IMR-90 (cell line): ENCODE results near the gene INTS6L. TPM values are rescaled to one million over a fixed set of nuclear protein-coding genes. Genes with fewer than 3 reads are reported as not detected.

Experiments
- ATAC-seq: fragments of 200-7000 bp; cut with Tn5 transposase; 2 replicates; pipeline ENCODE4 v1.9.1; 2020; ENCODE audit warnings: low read depth, mild to moderate bottlenecking, moderate library complexity
- BruUV-seq: library from RNA; stranded (reverse); fragments of 400-500 nt; replicated peaks from 2 replicates; lab custom pipeline; 2021; lab: Mats Ljungman, UMichigan
- CTCF ChIA-PET: fragments of 300-600 bp; formaldehyde crosslinking; extraction: SDS; loops from one replicate; lab custom pipeline; 2021; ENCODE audit warnings: antibody characterized with exemption; lab: Yijun Ruan, JAX
- POLR2A ChIA-PET: fragments of 300-600 bp; sonication (Branson Sonifier 250); formaldehyde crosslinking; loops from one replicate; lab custom pipeline; 2022; ENCODE audit warnings: antibody characterized with exemption; ENCODE audit not compliant: unreplicated experiment; lab: Charles Lee
- DNase-seq: peaks from one replicate; pipeline ENCODE4 v3.0.0; 2013
- H2AFZ ChIP-seq: replicated peaks from 2 replicates; pipeline ENCODE3; 2013; ENCODE audit warnings: low read length, mild to moderate bottlenecking; ENCODE audit not compliant: poor library complexity
- H2AK5ac ChIP-seq: 2 replicates; pipeline ENCODE4 v1.6.1; 2013; ENCODE audit warnings: low read depth, low read length, inconsistent platforms
- H2AK9ac ChIP-seq: replicated peaks from 2 replicates; pipeline ENCODE3; 2013; ENCODE audit warnings: mild to moderate bottlenecking, low read depth, low read length, moderate library complexity; ENCODE audit not compliant: poor library complexity
- H2BK120ac ChIP-seq: 2 replicates; pipeline ENCODE4 v1.6.1; 2013; ENCODE audit warnings: low read depth, low read length, inconsistent platforms
- H2BK15ac ChIP-seq: 3 replicates; pipeline ENCODE4 v1.6.1; 2013; ENCODE audit warnings: low read depth, low read length, inconsistent platforms
- H2BK20ac ChIP-seq: 2 replicates; pipeline ENCODE4 v1.6.1; 2013; ENCODE audit warnings: low read depth, mild to moderate bottlenecking, inconsistent platforms, low read length, moderate library complexity
- H2BK5ac ChIP-seq: 2 replicates; pipeline ENCODE4 v1.6.1; 2013; ENCODE audit warnings: mild to moderate bottlenecking, low read depth, low read length, inconsistent platforms; ENCODE audit not compliant: poor library complexity, severe bottlenecking
- H3K14ac ChIP-seq: replicated peaks from 2 replicates; pipeline ENCODE4 v1.6.1; 2013; ENCODE audit warnings: low read depth, low read length, inconsistent platforms
- H3K18ac ChIP-seq: 2 replicates; pipeline ENCODE4 v1.6.1; 2013; ENCODE audit warnings: low read depth, low read length, control low read depth
- H3K23ac ChIP-seq: 2 replicates; pipeline ENCODE4 v1.6.1; 2013; ENCODE audit warnings: low read depth, low read length, inconsistent platforms
- H3K27ac ChIP-seq: 2 replicates; pipeline ENCODE4 v1.5.1; 2013; ENCODE audit warnings: mild to moderate bottlenecking, control low read depth, low read length; ENCODE audit not compliant: insufficient read depth
- H3K27me3 ChIP-seq: 2 replicates; pipeline ENCODE4 v1.6.1; 2013; ENCODE audit warnings: low read length; ENCODE audit not compliant: control insufficient read depth, insufficient read depth
- H3K36me3 ChIP-seq: 2 replicates; pipeline ENCODE4 v1.6.1; 2013; ENCODE audit warnings: low read length, mixed read lengths; ENCODE audit not compliant: control insufficient read depth, insufficient read depth
- H3K4ac ChIP-seq: 2 replicates; pipeline ENCODE4 v1.6.1; 2013; ENCODE audit warnings: low read depth, low read length, inconsistent platforms
- H3K4me1 ChIP-seq: 2 replicates; pipeline ENCODE4 v1.6.1; 2013; ENCODE audit warnings: low read length, mixed read lengths; ENCODE audit not compliant: control insufficient read depth, insufficient read depth
- H3K4me2 ChIP-seq: 2 replicates; pipeline ENCODE4 v1.6.1; 2013; ENCODE audit warnings: low read depth, mild to moderate bottlenecking, control low read depth, low read length, moderate library complexity
- H3K4me3 ChIP-seq: 2 replicates; pipeline ENCODE4 v1.5.1; 2013; ENCODE audit warnings: low read depth, mild to moderate bottlenecking, control low read depth, low read length, moderate library complexity; ENCODE audit not compliant: insufficient read depth
- H3K56ac ChIP-seq: 2 replicates; pipeline ENCODE4 v1.6.1; 2013; ENCODE audit warnings: low read length, inconsistent platforms; ENCODE audit not compliant: insufficient read depth; ENCODE audit errors: extremely low read depth
- H3K79me1 ChIP-seq, 2 experiments: 2 replicates each; pipeline ENCODE4 v1.6.1; 2013; ENCODE audit warnings: low read length in 2 of 2, inconsistent platforms in 1 of 2, low read depth in 1 of 2
- H3K9ac ChIP-seq: 2 replicates; pipeline ENCODE4 v1.6.1; 2013; ENCODE audit warnings: low read depth, low read length, control low read depth
- H3K9me1 ChIP-seq: 2 replicates; pipeline ENCODE4 v1.6.1; 2013; ENCODE audit warnings: low read length, inconsistent platforms; ENCODE audit not compliant: insufficient read depth
- H3K9me3 ChIP-seq: 2 replicates; pipeline ENCODE4 v1.6.1; 2013; ENCODE audit warnings: low read length; ENCODE audit not compliant: control insufficient read depth, insufficient read depth
- H4K20me1 ChIP-seq: 2 replicates; pipeline ENCODE4 v1.6.1; 2013; ENCODE audit warnings: low read length, inconsistent platforms; ENCODE audit not compliant: insufficient read depth
- H4K5ac ChIP-seq: 2 replicates; pipeline ENCODE4 v1.6.1; 2013; ENCODE audit warnings: mild to moderate bottlenecking, low read depth, low read length, control low read depth
- H4K8ac ChIP-seq, 2 experiments: 2 replicates each; pipeline ENCODE4 v1.6.1; 2013; ENCODE audit warnings: low read depth in 2 of 2, low read length in 2 of 2, control low read depth in 1 of 2, inconsistent platforms in 1 of 2
- H4K91ac ChIP-seq: 2 replicates; pipeline ENCODE4 v1.6.1; 2013; ENCODE audit warnings: low read depth, low read length, inconsistent platforms; ENCODE audit not compliant: insufficient read depth
- CEBPB ChIP-seq: IDR thresholded peaks from 2 replicates; pipeline ENCODE4 v1.6.1; 2012; ENCODE audit warnings: low read depth, low read length, improper control_type of control experiment
- FOS ChIP-seq: fragments of 150-350 bp; IDR thresholded peaks from 2 replicates; pipeline ENCODE4 v1.6.1; 2016; ENCODE audit warnings: low read depth, low read length
- MAZ ChIP-seq: IDR thresholded peaks from 2 replicates; pipeline ENCODE4 v1.6.1; 2012; ENCODE audit warnings: low read depth, mild to moderate bottlenecking, low read length, improper control_type of control experiment, moderate library complexity, borderline replicate concordance
- MXI1 ChIP-seq: IDR thresholded peaks from 2 replicates; pipeline ENCODE4 v1.6.1; 2012; ENCODE audit warnings: low read depth, mild to moderate bottlenecking, low read length, moderate library complexity, borderline replicate concordance
- POLR2A ChIP-seq: IDR thresholded peaks from 2 replicates; pipeline ENCODE4 v1.6.1; 2012; ENCODE audit warnings: mild to moderate bottlenecking, low read depth, low read length
- SMC3 ChIP-seq: fragments of 150-350 bp; IDR thresholded peaks from 2 replicates; pipeline ENCODE4 v1.6.1; 2016; ENCODE audit warnings: low read depth, mild to moderate bottlenecking, antibody characterized with exemption, low read length, moderate library complexity
- USF2 ChIP-seq: fragments of 150-350 bp; IDR thresholded peaks from 2 replicates; pipeline ENCODE4 v1.6.1; 2017; ENCODE audit warnings: mild to moderate bottlenecking, antibody characterized with exemption, low read length, low read depth
- WGBS, 2 experiments: methylation state at CpG; one replicate each; pipeline versions ENCODE4 v1.1.5 to v1.1.7; 2013; ENCODE audit warnings: missing lambda C conversion rate in 2 of 2; ENCODE audit not compliant: insufficient read length in 1 of 2; ENCODE audit errors: extremely low coverage in 2 of 2; 5-methylcytosine and 5-hydroxymethylcytosine counted together
- dilution Hi-C: fragments of 300-500 bp; cut with HindIII; formaldehyde crosslinking; loops from one replicate; pipeline ENCODE4 v1.14.3; 2018; ENCODE audit warnings: low sequenced_read_pairs; ENCODE audit not compliant: unreplicated experiment
- in situ Hi-C: fragments of 300-500 bp; cut with MboI; formaldehyde crosslinking; loops from 3 replicates; pipeline ENCODE4 v1.14.3; 2019; ENCODE audit warnings: low sequenced_read_pairs, inconsistent platforms, mixed read lengths
- intact Hi-C: fragments of 100-400 bp; cut with micrococcal nuclease; formaldehyde crosslinking; loops from 2 replicates; pipeline ENCODE4 v1.10.0; 2022
- polyA plus RNA-seq, 3 experiments: library from polyadenylated mRNA; depleted of rRNA; stranded (reverse); fragments of >200 nt; gene quantifications; 2 replicates each; pipeline ENCODE4 v1.2.3, GENCODE V29; 2012; ENCODE audit warnings: low replicate concordance in 1 of 3
- total RNA-seq: library from RNA; depleted of rRNA; stranded (reverse); fragments of >200 nt; gene quantifications from 2 replicates; pipeline ENCODE4 v1.2.3, GENCODE V29; 2012

INTS6L gene
- total and polyA plus RNA-seq, 2 of the 4 experiments (the other 2 are of a cell fraction): 2.7 to 5.1 TPM

DNA sequence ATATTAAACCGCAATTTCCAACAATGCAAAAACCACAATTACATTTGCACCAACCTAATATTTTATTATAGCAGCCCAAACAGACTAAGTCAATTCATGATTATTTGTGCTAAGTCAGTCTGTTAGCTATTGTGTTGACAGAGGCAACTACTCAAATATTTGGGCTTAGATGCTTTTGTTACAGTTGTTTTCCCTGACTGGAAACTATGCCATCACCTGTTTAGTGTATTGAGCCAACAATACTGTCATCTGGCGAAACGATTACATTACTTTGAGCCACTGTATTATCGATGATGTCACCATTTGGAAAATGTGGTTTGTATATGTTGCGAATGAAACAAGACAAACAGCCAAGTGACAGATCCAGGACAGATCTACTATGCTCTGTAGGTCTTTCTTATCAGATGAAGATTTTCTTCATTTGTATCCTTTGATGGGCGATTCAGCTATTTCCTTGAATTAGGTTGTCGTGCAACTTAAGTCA lies 38.7 kb upstream of the INTS6L start:
- no peak overlapping the region for H3K14ac ChIP-seq
- no peak overlapping the region for H2BK20ac ChIP-seq
- no peak overlapping the region for H3K4me3 ChIP-seq
- H3K9me1 ChIP-seq: no peaks in the 10 kb centered on the region
- H4K20me1 ChIP-seq: no peaks in the 10 kb centered on the region
- H2AK5ac ChIP-seq: no peak overlapping the region
- ATAC-seq (no peak), DNase-seq (no peak)
- no peak overlapping the region for H4K8ac ChIP-seq
- H2BK5ac ChIP-seq: no peak overlapping the region
- no peak overlapping the region for H2AK9ac ChIP-seq
- no CpG with 5 or more reads among the region's 7 CpGs for WGBS, 2 experiments
- no peaks in the 10 kb centered on the region for H3K79me1 ChIP-seq
- CTCF ChIA-PET: interaction anchor here (1.2 kb wide), 1 partner anchor 12 kb away, joined by 3 read pairs; no protein-coding TSS in a partner anchor
- no peak overlapping the region for H3K56ac ChIP-seq
- no peak overlapping the region for H3K9ac ChIP-seq
- POLR2A ChIA-PET: no interaction called here
- dilution Hi-C loops: no loop called here
- no peak for TF ChIP-seq POLR2A
- TF ChIP-seq CEBPB: no peak
- no peak for TF ChIP-seq FOS
- TF ChIP-seq USF2: no peak
- no peak for TF ChIP-seq SMC3
- no peak for TF ChIP-seq MAZ
- TF ChIP-seq MXI1: no peak
- no peak overlapping the region for H3K4ac ChIP-seq
- BruUV-seq: no TSS peak
- H4K91ac ChIP-seq: no peak overlapping the region
- H4K5ac ChIP-seq: no peak overlapping the region
- H2BK120ac ChIP-seq: no peak overlapping the region
- in situ Hi-C loops: no loop called here
- H3K27ac ChIP-seq: no peak overlapping the region
- intact Hi-C loops: no loop called here
- no peaks in the 10 kb centered on the region for H3K36me3 ChIP-seq
- H2AFZ ChIP-seq: no peak overlapping the region
- H3K4me1 ChIP-seq: no peaks in the 10 kb centered on the region
- no peaks in the 10 kb centered on the region; the same call in 1 of the 2 replicates for H3K27me3 ChIP-seq
- H2BK15ac ChIP-seq: no peak overlapping the region
- no peak overlapping the region for H3K4me2 ChIP-seq
- H3K9me3 ChIP-seq: no peaks in the 10 kb centered on the region
- no peak overlapping the region for H3K18ac ChIP-seq
- no peak overlapping the region for H3K23ac ChIP-seq
